ENCODE data around the gene MAGEF1.

Gene MAGEF1

GRCh38 chr3:184719709-184720108, 7.8 kb upstream of the MAGEF1 start:
- DNase-seq: no peak

GRCh38 chr3:184718431-184718830, 6.6 kb upstream of the MAGEF1 start:
- DNase-seq: no peak

GRCh38 chr3:184717399-184717983, 5.6 kb upstream of the MAGEF1 start:
- no peak for DNase-seq

GRCh38 chr3:184716622-184717398, 4.9 kb upstream of the MAGEF1 start:
- no peak for DNase-seq

- no peak for DNase-seq
Observed at GRCh38 chr3:184715943-184716621, 4.2 kb upstream of the MAGEF1 start.

- no peak for DNase-seq
Observed at GRCh38 chr3:184713521-184713920, 1.7 kb upstream of the MAGEF1 start.

- no peak for DNase-seq
Observed at GRCh38 chr3:184713040-184713355, 1.1 kb upstream of the MAGEF1 start.

- DNase-seq: no peak
Observed at GRCh38 chr3:184712248-184713039, 580 bp upstream of the MAGEF1 start.

GRCh38 chr3:184710870-184711492, 883 bp downstream of the MAGEF1 start:
- DNase-seq: no peak

- DNase-seq: no peak
Observed at GRCh38 chr3:184703657-184704056, 8.2 kb downstream of the MAGEF1 start.

- DNase-seq: no peak
Observed at GRCh38 chr3:184700759-184701158, 11.1 kb downstream of the MAGEF1 start.

GRCh38 chr3:184697845-184698244, 14.0 kb downstream of the MAGEF1 start:
- DNase-seq: no peak

GRCh38 chr3:184696697-184697096, 15.2 kb downstream of the MAGEF1 start:
- no peak for DNase-seq

- no peak for DNase-seq
Observed at GRCh38 chr3:184694716-184695115, 17.1 kb downstream of the MAGEF1 start.

GRCh38 chr3:184694133-184694665, 17.7 kb downstream of the MAGEF1 start:
- no peak for DNase-seq

GRCh38 chr3:184693011-184693975, 18.6 kb downstream of the MAGEF1 start:
- no peak for DNase-seq

- no peak for DNase-seq
Observed at GRCh38 chr3:184691397-184692231, 20.2 kb downstream of the MAGEF1 start.

GRCh38 chr3:184690192-184690883, 21.5 kb downstream of the MAGEF1 start:
- no peak for DNase-seq

GRCh38 chr3:184688882-184689271, 23.0 kb downstream of the MAGEF1 start:
- no peak for DNase-seq
